OCI-LY1 (cell line): ENCODE measurements around the gene PRKCE.
"Not testable (repeated sequence)": the region's sequence is repeated elsewhere in the genome, so short reads cannot be mapped to it uniquely, and the experiment has no call there.

ENCODE experiments used
- H2AFZ ChIP-seq: fragments of 200-600 bp; sonication (generic), shearing (Covaris generic); 2 replicates; pipeline ENCODE4 v1.6.0; 2014; ENCODE audit warnings: antibody characterized with exemption, mild to moderate bottlenecking, low read length
- H3F3A ChIP-seq: fragments of 200-600 bp; sonication (generic), shearing (Covaris generic); 2 replicates; pipeline ENCODE4 v1.6.0; 2014; ENCODE audit warnings: mild to moderate bottlenecking, antibody characterized with exemption, low read length, moderate library complexity; ENCODE audit not compliant: insufficient read depth
- H3K27ac ChIP-seq: fragments of 200-600 bp; sonication (generic); 2 replicates; pipeline ENCODE4 v1.5.1; 2014; ENCODE audit warnings: low read length, mixed run types, mild to moderate bottlenecking, low read depth; ENCODE audit not compliant: poor library complexity, severe bottlenecking
- H3K27me3 ChIP-seq: fragments of 200-600 bp; sonication (generic); 2 replicates; pipeline ENCODE4 v1.6.0; 2014; ENCODE audit warnings: antibody characterized with exemption, mild to moderate bottlenecking, low read length, moderate library complexity; ENCODE audit not compliant: insufficient read depth
- H3K36me3 ChIP-seq: fragments of 200-600 bp; sonication (generic); 2 replicates; pipeline ENCODE4 v1.6.1; 2014; ENCODE audit warnings: mild to moderate bottlenecking, antibody characterized with exemption, low read length, moderate library complexity, mixed read lengths; ENCODE audit not compliant: insufficient read depth
- H3K4me1 ChIP-seq: fragments of 200-600 bp; sonication (generic); 2 replicates; pipeline ENCODE4 v1.5.1; 2014; ENCODE audit warnings: mild to moderate bottlenecking, low read length, moderate library complexity; ENCODE audit not compliant: insufficient read depth, severe bottlenecking
- H3K4me2 ChIP-seq: fragments of 200-600 bp; sonication (generic), shearing (Covaris generic); 2 replicates; pipeline ENCODE4 v1.6.1; 2014; ENCODE audit warnings: low read length
- H3K4me3 ChIP-seq: fragments of 200-600 bp; sonication (generic); 2 replicates; pipeline ENCODE4 v1.5.1; 2014; ENCODE audit warnings: low read length, low read depth, mild to moderate bottlenecking, mixed read lengths; ENCODE audit not compliant: poor library complexity, severe bottlenecking
- H3K79me2 ChIP-seq: fragments of 200-600 bp; shearing (Covaris generic); 2 replicates; pipeline ENCODE4 v1.6.1; 2016; ENCODE audit warnings: mixed run types, low read length, mixed read lengths; ENCODE audit not compliant: insufficient read depth
- H3K9ac ChIP-seq: fragments of 200-600 bp; sonication (generic), shearing (Covaris generic); 2 replicates; pipeline ENCODE4 v1.6.1; 2014; ENCODE audit warnings: mild to moderate bottlenecking, low read length, mixed read lengths
- H3K9me2 ChIP-seq: fragments of 200-600 bp; sonication (generic), shearing (Covaris generic); 2 replicates; pipeline ENCODE4 v1.6.1; 2014; ENCODE audit warnings: low read depth, mild to moderate bottlenecking, low read length, mixed read lengths
- H3K9me3 ChIP-seq: fragments of 200-600 bp; shearing (Covaris generic); 2 replicates; pipeline ENCODE4 v1.6.1; 2014; ENCODE audit warnings: low read length, mixed read lengths
- H4K20me1 ChIP-seq: fragments of 200-600 bp; sonication (generic), shearing (Covaris generic); 2 replicates; pipeline ENCODE4 v1.6.0; 2016; ENCODE audit warnings: mild to moderate bottlenecking, low read length; ENCODE audit not compliant: insufficient read depth
- EZH2 ChIP-seq: fragments of 200-600 bp; sonication (generic), shearing (Covaris generic); IDR thresholded peaks from 2 replicates; pipeline ENCODE4 v1.8.0; 2017; ENCODE audit warnings: borderline replicate concordance, mixed run types, mild to moderate bottlenecking, antibody characterized with exemption, low read length, moderate library complexity, mixed read lengths
- TF ChIP-seq, protein P1 (sequence below): fragments of 200-600 bp; sonication (generic), shearing (Covaris generic); IDR thresholded peaks from 2 replicates; pipeline ENCODE4 v1.5.1; 2017; ENCODE audit warnings: mild to moderate bottlenecking, antibody characterized with exemption, low read length, moderate library complexity, mixed read lengths

PRKCE gene

GRCh38 chr2:46213906-46214305 lies 562.4 kb downstream of the PRKCE start:
- no peak overlapping the region for H2AFZ ChIP-seq
- H3K27ac ChIP-seq: no peak overlapping the region
- no peaks in the 10 kb centered on the region; the same call in 1 of the 2 replicates for H3K36me3 ChIP-seq
- H3K4me3 ChIP-seq: no peak overlapping the region
- H3K27me3 ChIP-seq: no peaks in the 10 kb centered on the region
- no peaks in the 10 kb centered on the region for H4K20me1 ChIP-seq
- no peaks in the 10 kb centered on the region for H3K9me2 ChIP-seq
- no peaks in the 10 kb centered on the region for H3K4me1 ChIP-seq
- no peaks in the 10 kb centered on the region for H3K79me2 ChIP-seq
- no peak overlapping the region for H3K9ac ChIP-seq
- TF ChIP-seq EZH2: no peak
- TF ChIP-seq, protein P1, sequence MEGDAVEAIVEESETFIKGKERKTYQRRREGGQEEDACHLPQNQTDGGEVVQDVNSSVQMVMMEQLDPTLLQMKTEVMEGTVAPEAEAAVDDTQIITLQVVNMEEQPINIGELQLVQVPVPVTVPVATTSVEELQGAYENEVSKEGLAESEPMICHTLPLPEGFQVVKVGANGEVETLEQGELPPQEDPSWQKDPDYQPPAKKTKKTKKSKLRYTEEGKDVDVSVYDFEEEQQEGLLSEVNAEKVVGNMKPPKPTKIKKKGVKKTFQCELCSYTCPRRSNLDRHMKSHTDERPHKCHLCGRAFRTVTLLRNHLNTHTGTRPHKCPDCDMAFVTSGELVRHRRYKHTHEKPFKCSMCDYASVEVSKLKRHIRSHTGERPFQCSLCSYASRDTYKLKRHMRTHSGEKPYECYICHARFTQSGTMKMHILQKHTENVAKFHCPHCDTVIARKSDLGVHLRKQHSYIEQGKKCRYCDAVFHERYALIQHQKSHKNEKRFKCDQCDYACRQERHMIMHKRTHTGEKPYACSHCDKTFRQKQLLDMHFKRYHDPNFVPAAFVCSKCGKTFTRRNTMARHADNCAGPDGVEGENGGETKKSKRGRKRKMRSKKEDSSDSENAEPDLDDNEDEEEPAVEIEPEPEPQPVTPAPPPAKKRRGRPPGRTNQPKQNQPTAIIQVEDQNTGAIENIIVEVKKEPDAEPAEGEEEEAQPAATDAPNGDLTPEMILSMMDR: no peak
- peaks cover 7% of the 10 kb centered on the region; the same call in 1 of the 2 replicates for H3K9me3 ChIP-seq
- H3F3A ChIP-seq: no peaks in the 10 kb centered on the region
- no peak overlapping the region for H3K4me2 ChIP-seq

DNA sequence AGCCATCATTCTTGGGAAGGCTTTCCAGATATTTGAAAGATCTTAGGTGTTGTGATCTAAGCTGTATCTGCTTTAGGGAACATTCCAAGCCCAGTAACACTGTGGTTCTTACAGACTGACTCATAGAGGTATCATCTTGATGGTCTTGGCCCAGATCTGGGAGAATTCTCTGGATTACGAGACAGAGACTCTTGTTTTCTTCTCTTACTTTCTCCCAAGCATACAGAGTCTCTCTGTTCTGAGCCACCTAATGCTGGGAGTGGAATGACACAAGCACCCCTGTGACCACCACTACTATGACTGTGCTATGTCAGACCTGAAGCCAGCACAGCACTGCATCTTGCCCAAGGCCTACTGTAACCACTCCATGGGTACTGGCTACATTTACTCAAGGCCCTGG lies 564.7 kb downstream of the PRKCE start:
- Histone ChIP-seq H3K27ac (no peak overlapping the region), H2AFZ (no peak overlapping the region), H3K9me3 (peaks cover 5% of the 10 kb centered on the region; the same call in 1 of the 2 replicates), H4K20me1 (no peaks in the 10 kb centered on the region), H3K79me2 (no peaks in the 10 kb centered on the region), H3F3A (no peaks in the 10 kb centered on the region), H3K9ac (no peak overlapping the region), H3K4me2 (no peak overlapping the region), H3K27me3 (no peaks in the 10 kb centered on the region), H3K9me2 (no peaks in the 10 kb centered on the region), H3K4me3 (no peak overlapping the region), H3K4me1 (no peaks in the 10 kb centered on the region), H3K36me3 (no peaks in the 10 kb centered on the region; the same call in 1 of the 2 replicates)
- no peak for TF ChIP-seq EZH2
- TF ChIP-seq, protein P1: no peak

GRCh38 chr2:46223514-46223913 lies 572.0 kb downstream of the PRKCE start:
- H3K27ac ChIP-seq, H3F3A ChIP-seq, H3K9me2 ChIP-seq, H3K9me3 ChIP-seq, H3K27me3 ChIP-seq, H3K4me2 ChIP-seq, H3K4me1 ChIP-seq, H3K4me3 ChIP-seq, H3K36me3 ChIP-seq, H3K79me2 ChIP-seq, H3K9ac ChIP-seq, H2AFZ ChIP-seq, H4K20me1 ChIP-seq: not testable (repeated sequence)

- H3K27me3 ChIP-seq: no peaks in the 10 kb centered on the region
- no peaks in the 10 kb centered on the region for H4K20me1 ChIP-seq
- TF ChIP-seq, protein P1: no peak
- no peak for TF ChIP-seq EZH2
- no peak overlapping the region for H3K27ac ChIP-seq
- H3K9me2 ChIP-seq: no peaks in the 10 kb centered on the region
- no peak overlapping the region for H3K4me2 ChIP-seq
- H3K79me2 ChIP-seq: no peaks in the 10 kb centered on the region
- no peak overlapping the region for H3K4me3 ChIP-seq
- H3K9ac ChIP-seq: no peak overlapping the region
- H2AFZ ChIP-seq: no peak overlapping the region
- no peaks in the 10 kb centered on the region for H3K36me3 ChIP-seq
- no peaks in the 10 kb centered on the region for H3K9me3 ChIP-seq
- H3K4me1 ChIP-seq: no peaks in the 10 kb centered on the region
- H3F3A ChIP-seq: no peaks in the 10 kb centered on the region
These were observed 573.7 kb downstream of the PRKCE start for GRCh38 chr2:46225150-46225625.
